Measurements from ENCODE around the gene LHPP.

GRCh38 chr10:124529661-124530214 lies 68.1 kb downstream of the LHPP start:
- TF ChIP-seq YY1 (IDR thresholded peaks at IDR 0.05; ENCODE audit: insufficient read depth, insufficient read length) (no peak), ZNF274 (IDR thresholded peaks at IDR 0.05; ENCODE audit: low read depth, low read length) (no peak)
